Testis (tissue), 3 donors: ENCODE results near the gene LRRC42. TPM values are rescaled to one million over a fixed set of nuclear protein-coding genes. Genes with fewer than 3 reads are reported as not detected.

ENCODE experiments used
- DNase-seq: peaks from one replicate; pipeline ENCODE4 v3.0.0-alpha.2; 2019
- H3K27ac ChIP-seq, 2 donors: fragments of 200-600 bp; sonication (generic); one replicate each; pipeline ENCODE4 v1.5.1; 2019
- H3K27me3 ChIP-seq: fragments of 200-600 bp; sonication (generic); one replicate; pipeline ENCODE4 v1.5.1; 2019
- H3K36me3 ChIP-seq: fragments of 200-600 bp; sonication (generic); one replicate; pipeline ENCODE4 v1.5.1; 2017; ENCODE audit warnings: low read depth; ENCODE audit errors: missing control alignments
- H3K4me1 ChIP-seq: fragments of 200-600 bp; sonication (generic); one replicate; pipeline ENCODE4 v1.5.1; 2019
- H3K4me3 ChIP-seq, 2 donors: fragments of 200-600 bp; sonication (generic); one replicate each; pipeline ENCODE4 v1.5.1; 2017 to 2019
- H3K9me3 ChIP-seq: fragments of 200-600 bp; sonication (generic); one replicate; pipeline ENCODE4 v1.5.1; 2017
- POLR2A ChIP-seq: fragments of 450-650 bp; IDR thresholded peaks from one replicate; pipeline ENCODE4 v1.6.1; 2017; ENCODE audit warnings: antibody characterized with exemption, mild to moderate bottlenecking, moderate library complexity
- WGBS, 2 donors: methylation state at CpG; one replicate each; pipeline ENCODE4 v1.1.5; 2018; 5-methylcytosine and 5-hydroxymethylcytosine counted together
- intact Hi-C: fragments of 100-400 bp; cut with DNase I; formaldehyde crosslinking; loops from one replicate; pipeline ENCODE4 v1.15.1; 2023; ENCODE audit warnings: low total_unique reads
- polyA plus RNA-seq: library from polyadenylated mRNA; stranded (reverse); fragments of 350-450 nt; fragmentation: Illumina TruSeq; extraction: RNeasy Lipid Tissue Mini Kit (QIAGEN cat#74804); gene quantifications from one replicate; pipeline ENCODE4 v1.2.3, GENCODE V29; 2014; ENCODE audit warnings: low read depth, low replicate concordance; ENCODE audit not compliant: insufficient read depth
- total RNA-seq, 2 donors: library from RNA; depleted of rRNA; stranded (reverse); fragments of >200 nt; gene quantifications; one replicate each; pipeline ENCODE4 v1.2.3, GENCODE V29; 2016
- TF ChIP-seq, protein P1 (sequence below), 3 experiments: fragments of 450-650 bp in 2 of 3; fragments of 200-600 bp in 1 of 3; sonication (generic) in 1 of 3; IDR thresholded peaks; one replicate each; pipeline ENCODE4 v1.5.1; 2016 to 2019; ENCODE audit warnings: antibody characterized with exemption in 3 of 3, mild to moderate bottlenecking in 2 of 3, moderate library complexity in 1 of 3

The LRRC42 gene
- total and polyA plus RNA-seq, 3 donors from 2014 or later, result 37.8 to 42.8 (median 41.2) TPM

DNA sequence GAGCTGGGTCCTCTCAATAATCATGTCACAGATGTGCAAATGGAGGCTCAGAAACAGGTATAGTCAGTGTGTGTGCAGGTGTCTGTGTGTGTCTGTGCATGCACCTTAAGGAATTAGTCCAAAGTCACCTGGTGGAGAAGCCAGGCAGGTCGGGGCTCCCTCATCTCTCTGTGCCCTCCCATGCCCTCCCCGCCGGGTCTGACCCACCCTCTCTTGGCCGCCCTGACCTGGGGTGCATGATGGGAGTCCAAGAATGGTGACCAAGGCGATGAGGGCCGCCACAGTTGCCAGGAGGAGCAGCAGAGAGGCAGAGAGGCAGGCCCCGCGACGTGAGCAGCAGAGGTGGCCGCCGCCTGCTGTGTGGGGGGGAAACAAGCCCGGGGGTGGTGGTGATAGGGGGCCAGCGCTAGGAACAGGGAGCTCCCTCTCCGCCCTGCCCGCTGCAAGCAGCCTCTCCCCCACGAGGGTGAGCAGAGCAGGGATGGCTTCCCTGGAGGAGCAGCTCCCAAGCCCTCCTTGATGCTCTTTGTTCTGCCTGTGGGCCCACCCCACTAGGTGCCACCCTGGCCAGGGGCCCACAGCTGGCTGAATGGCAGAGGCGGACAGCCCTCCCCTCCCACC is 68.0 kb downstream of the LRRC42 start:
- no peak for TF ChIP-seq POLR2A
- TF ChIP-seq, protein P1, sequence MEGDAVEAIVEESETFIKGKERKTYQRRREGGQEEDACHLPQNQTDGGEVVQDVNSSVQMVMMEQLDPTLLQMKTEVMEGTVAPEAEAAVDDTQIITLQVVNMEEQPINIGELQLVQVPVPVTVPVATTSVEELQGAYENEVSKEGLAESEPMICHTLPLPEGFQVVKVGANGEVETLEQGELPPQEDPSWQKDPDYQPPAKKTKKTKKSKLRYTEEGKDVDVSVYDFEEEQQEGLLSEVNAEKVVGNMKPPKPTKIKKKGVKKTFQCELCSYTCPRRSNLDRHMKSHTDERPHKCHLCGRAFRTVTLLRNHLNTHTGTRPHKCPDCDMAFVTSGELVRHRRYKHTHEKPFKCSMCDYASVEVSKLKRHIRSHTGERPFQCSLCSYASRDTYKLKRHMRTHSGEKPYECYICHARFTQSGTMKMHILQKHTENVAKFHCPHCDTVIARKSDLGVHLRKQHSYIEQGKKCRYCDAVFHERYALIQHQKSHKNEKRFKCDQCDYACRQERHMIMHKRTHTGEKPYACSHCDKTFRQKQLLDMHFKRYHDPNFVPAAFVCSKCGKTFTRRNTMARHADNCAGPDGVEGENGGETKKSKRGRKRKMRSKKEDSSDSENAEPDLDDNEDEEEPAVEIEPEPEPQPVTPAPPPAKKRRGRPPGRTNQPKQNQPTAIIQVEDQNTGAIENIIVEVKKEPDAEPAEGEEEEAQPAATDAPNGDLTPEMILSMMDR (IDR thresholded peaks at IDR 0.05), result no peak
- no peaks in the 10 kb centered on the region for H3K27me3 ChIP-seq
- 30 to 44% methylated on average over 3 to 16 of the region's 17 CpGs for WGBS, 2 donors
- intact Hi-C loops, result no loop called here
- DNase-seq, result no peak
- no peaks in the 10 kb centered on the region for H3K9me3 ChIP-seq
- H3K4me3 ChIP-seq, result no peak overlapping the region
- H3K4me1 ChIP-seq, result no peaks in the 10 kb centered on the region
- no peaks in the 10 kb centered on the region for H3K36me3 ChIP-seq
- no peak overlapping the region for H3K27ac ChIP-seq

DNA sequence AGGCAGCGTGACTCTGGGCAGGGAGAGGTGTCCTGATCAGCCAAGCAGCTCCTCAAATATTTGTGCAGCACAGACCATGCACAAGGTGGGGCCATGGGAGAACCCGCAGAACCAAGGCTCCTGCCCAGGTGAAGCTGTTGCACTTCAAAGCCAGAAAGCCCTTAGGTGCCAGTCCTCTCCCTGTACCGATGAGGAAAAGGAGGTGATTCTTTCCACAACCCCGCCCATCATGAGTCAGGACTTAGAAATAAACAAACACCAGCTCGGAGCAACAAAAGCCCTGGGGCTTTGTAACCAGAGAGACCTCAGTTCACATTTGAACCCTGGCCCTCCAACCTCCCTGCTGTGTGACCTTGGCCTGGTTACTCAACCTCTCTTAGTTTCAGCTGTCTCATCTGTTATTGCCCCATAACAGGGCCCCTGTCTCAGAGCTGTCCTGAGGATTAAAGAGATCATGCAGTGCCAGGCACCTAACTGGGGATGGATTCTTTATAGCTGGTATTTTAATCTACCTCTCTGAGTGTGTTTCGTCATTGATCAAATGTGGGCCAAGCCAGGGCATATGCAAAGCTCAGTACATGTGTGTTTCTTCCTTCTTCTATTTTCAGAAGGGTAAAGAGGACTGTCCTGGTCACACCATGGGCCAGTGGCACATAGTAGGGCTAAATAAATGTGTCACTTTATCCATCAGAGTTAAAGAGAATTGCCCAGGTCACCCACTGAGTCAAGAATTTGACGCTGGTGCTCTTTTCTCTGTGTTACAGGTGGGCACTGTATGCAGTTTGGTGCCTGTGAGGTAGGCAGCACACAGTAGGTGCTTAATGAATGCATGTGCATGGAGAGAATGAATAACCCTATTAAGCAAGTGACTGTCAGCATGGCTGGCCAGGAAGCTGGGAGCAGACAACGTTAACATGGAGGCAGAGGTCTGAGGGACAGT is 70.5 kb downstream of the LRRC42 start:
- Histone ChIP-seq H3K4me3 (no peak overlapping the region), H3K9me3 (no peaks in the 10 kb centered on the region), H3K36me3 (no peaks in the 10 kb centered on the region), H3K27ac (no peak overlapping the region), H3K27me3 (no peaks in the 10 kb centered on the region), H3K4me1 (no peaks in the 10 kb centered on the region)
- TF ChIP-seq, protein P1 (IDR thresholded peaks at IDR 0.05), result no peak
- no peak for TF ChIP-seq POLR2A
- intact Hi-C loops, result no loop called here
- DNase-seq, result no peak
- 69 to 76% methylated on average over 7 to 8 of the region's 8 CpGs for WGBS, 2 donors

Other genes starting within 250 kb of the LRRC42 start
- gene GLIS1, start 207.2 kb upstream of the LRRC42 start, total RNA-seq, result 1 to 10 TPM; 3.8 to 6.1 TPM
- gene GLIS1, start 207.2 kb upstream of the LRRC42 start, polyA plus RNA-seq, result 2.9 TPM
- gene NDC1, start 108.1 kb upstream of the LRRC42 start, total RNA-seq, result 10 to 100 TPM; 22.2 to 26.4 TPM
- 13.0 TPM for gene NDC1, start 108.1 kb upstream of the LRRC42 start, polyA plus RNA-seq
- gene YIPF1, start 56.6 kb upstream of the LRRC42 start, total RNA-seq, result 10 to 100 TPM; 34.1 to 35.9 TPM
- 45.9 TPM for gene YIPF1, start 56.6 kb upstream of the LRRC42 start, polyA plus RNA-seq
- under 1 TPM in 1 of 2 donors, not detected in 1; 0.81 TPM for gene DIO1, start 52.2 kb upstream of the LRRC42 start, total RNA-seq
- 1.7 TPM for gene DIO1, start 52.2 kb upstream of the LRRC42 start, polyA plus RNA-seq
- 10 to 100 TPM; 28.1 to 43.7 TPM for gene IFT25, start 651 bp upstream of the LRRC42 start, total RNA-seq
- 34.1 TPM for gene IFT25, start 651 bp upstream of the LRRC42 start, polyA plus RNA-seq
- 1 to 10 TPM in 1 of 2 donors, under 1 TPM in 1; 0.81 to 1.2 TPM for gene LDLRAD1, start 71.8 kb downstream of the LRRC42 start, total RNA-seq
- 1.1 TPM for gene LDLRAD1, start 71.8 kb downstream of the LRRC42 start, polyA plus RNA-seq
- 100 to 1,000 TPM; 209 to 289 TPM for gene TMEM59, start 106.9 kb downstream of the LRRC42 start, total RNA-seq
- 338 TPM for gene TMEM59, start 106.9 kb downstream of the LRRC42 start, polyA plus RNA-seq
- gene TCEANC2, start 107.3 kb downstream of the LRRC42 start, total RNA-seq, result 10 to 100 TPM; 10.7 to 16.1 TPM
- gene TCEANC2, start 107.3 kb downstream of the LRRC42 start, polyA plus RNA-seq, result 14.1 TPM
- under 1 TPM; 0.06 to 0.24 TPM for gene CDCP2, start 206.7 kb downstream of the LRRC42 start, total RNA-seq
- 0.20 TPM for gene CDCP2, start 206.7 kb downstream of the LRRC42 start, polyA plus RNA-seq